Measurements from ENCODE around the gene METTL27. TPM values are rescaled to one million over a fixed set of nuclear protein-coding genes. Genes with fewer than 3 reads are reported as not detected.

The METTL27 gene
- total RNA-seq, 4 donors from 2014 or later, result 2.6 to 29.5 (median 5.1) TPM

DNA sequence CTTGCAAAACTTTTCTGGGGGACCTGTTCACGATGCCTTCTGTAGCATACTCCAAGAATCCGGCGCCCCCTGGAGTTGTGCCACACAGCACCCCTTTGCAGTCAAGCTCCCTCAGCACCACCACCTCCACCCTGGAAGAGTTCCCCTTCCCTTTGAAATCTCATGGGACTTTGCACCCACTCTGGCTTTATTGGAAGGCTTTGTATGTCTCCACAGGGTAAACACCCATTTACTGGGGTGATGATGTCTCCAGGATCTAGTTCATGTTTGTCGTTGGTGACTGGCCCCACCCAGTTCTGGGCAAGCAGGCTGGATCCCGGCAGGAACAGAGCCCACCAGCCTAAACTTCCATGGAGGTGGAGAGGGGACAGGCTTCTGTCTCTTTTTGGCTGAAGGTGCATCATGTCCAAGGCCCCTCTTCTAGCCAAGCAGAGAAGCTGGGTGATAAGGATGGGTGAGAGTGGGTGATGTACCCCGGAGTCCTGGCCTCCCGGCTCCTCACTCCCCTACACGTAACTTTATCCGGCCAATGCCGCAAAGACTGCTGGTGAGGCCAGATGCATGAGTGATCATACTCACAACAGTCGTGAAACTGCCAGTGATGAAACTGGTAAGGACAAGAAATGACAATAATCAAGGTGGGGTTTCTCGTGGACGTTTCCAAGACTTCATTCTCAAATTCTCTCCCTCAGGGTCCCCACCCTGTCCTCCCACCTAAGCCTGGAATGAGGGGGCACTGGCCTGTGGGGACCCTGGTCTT is 12.2 kb downstream of the METTL27 start:
- in situ Hi-C loops (cut with MboI; ENCODE audit: low pct_ligation_motif_present in 1 of 4, low pct_unique_long_range_greater_than_20kb in 1 of 4, low sequenced_read_pairs in 3 of 4) (no loop called here), intact Hi-C loops (cut with DNase I; ENCODE audit: low total_unique reads) (no loop called here)
- Histone ChIP-seq H3K4me3 (peak overlapping the region in 3 of 4 donors; percentile 21 to 62 (median 56)), H3K4me1 (peaks cover 15 to 53% (median 37%) of the 10 kb centered on the region in 4 donors), H3K27ac (peak overlapping the region; percentile 87 to 98 (median 93)), H3K27me3 (no peaks in the 10 kb centered on the region), H3K36me3 (no peaks in the 10 kb centered on the region), H3K9me3 (no peaks in the 10 kb centered on the region)
- WGBS, 2 donors (ENCODE audit: low coverage in 1 of 2), result 29 to 66% methylated on average over 2 to 13 of the region's 13 CpGs
- DNase-seq, result peak; percentile 81
- TF ChIP-seq POLR2A (IDR thresholded peaks at IDR 0.05) (peak; percentile 92), POLR2AphosphoS5 (IDR thresholded peaks at IDR 0.05) (peak; percentile 89 to 91 (median 91)), CTCF (IDR thresholded peaks at IDR 0.05) (peak in 1 of 5 experiments; percentile 56), EP300 (IDR thresholded peaks at IDR 0.05; ENCODE audit: low read depth) (peak; percentile 83)

GRCh38 chr7:73829505-73829904 is 12.8 kb downstream of the METTL27 start:
- in situ Hi-C loops (cut with MboI; ENCODE audit: low pct_ligation_motif_present in 1 of 4, low pct_unique_long_range_greater_than_20kb in 1 of 4, low sequenced_read_pairs in 3 of 4) (no loop called here), intact Hi-C loops (cut with DNase I; ENCODE audit: low total_unique reads) (no loop called here)
- Histone ChIP-seq H3K27me3 (no peaks in the 10 kb centered on the region), H3K27ac (peak overlapping the region; percentile 87 to 98 (median 93)), H3K4me3 (peak overlapping the region in 2 of 4 donors; percentile 56 to 62), H3K9me3 (no peaks in the 10 kb centered on the region), H3K4me1 (peaks cover 15 to 56% (median 37%) of the 10 kb centered on the region in 4 donors), H3K36me3 (no peaks in the 10 kb centered on the region)
- 0 to 25% methylated on average over 2 to 7 of the region's 7 CpGs for WGBS, 2 donors (ENCODE audit: low coverage in 1 of 2)
- TF ChIP-seq CTCF (IDR thresholded peaks at IDR 0.05) (no peak), EP300 (IDR thresholded peaks at IDR 0.05; ENCODE audit: low read depth) (no peak), POLR2AphosphoS5 (IDR thresholded peaks at IDR 0.05) (no peak), POLR2A (IDR thresholded peaks at IDR 0.05) (no peak)
- peak; percentile 59 for DNase-seq

DNA sequence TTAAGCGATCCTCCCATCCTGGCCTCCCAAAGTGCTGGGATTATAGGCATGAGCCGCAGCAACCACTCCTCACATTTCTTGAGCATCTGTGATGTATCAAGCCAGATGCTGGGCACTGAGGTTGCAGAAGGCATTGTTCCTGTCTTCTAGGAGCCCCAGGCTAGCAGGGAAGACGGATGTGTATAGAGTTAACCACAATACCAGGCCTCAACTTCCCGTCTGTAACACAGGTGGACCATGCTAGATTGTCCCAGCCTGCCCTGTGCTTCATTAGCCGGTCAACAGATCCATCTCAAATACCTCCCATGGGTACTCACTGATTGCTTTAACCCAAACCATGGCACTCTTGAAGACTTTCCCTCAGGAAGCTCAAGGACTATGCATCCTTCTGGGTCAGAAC is 13.3 kb downstream of the METTL27 start:
- Histone ChIP-seq H3K36me3 (no peaks in the 10 kb centered on the region), H3K27ac (peak overlapping the region; percentile 87 to 98 (median 93)), H3K27me3 (no peaks in the 10 kb centered on the region), H3K4me1 (peaks cover 17 to 59% (median 37%) of the 10 kb centered on the region in 4 donors), H3K9me3 (no peaks in the 10 kb centered on the region), H3K4me3 (peak overlapping the region in 2 of 4 donors; percentile 56 to 62)
- in situ Hi-C loops (cut with MboI; ENCODE audit: low pct_ligation_motif_present in 1 of 4, low pct_unique_long_range_greater_than_20kb in 1 of 4, low sequenced_read_pairs in 3 of 4) (no loop called here), intact Hi-C loops (cut with DNase I; ENCODE audit: low total_unique reads) (no loop called here)
- no peak for DNase-seq
- 48 to 100% methylated on average over 1 to 5 of the region's 5 CpGs for WGBS, 2 donors (ENCODE audit: low coverage in 1 of 2)
- TF ChIP-seq POLR2A (IDR thresholded peaks at IDR 0.05), result no peak
- no peak for TF ChIP-seq POLR2AphosphoS5 (IDR thresholded peaks at IDR 0.05)
- TF ChIP-seq EP300 (IDR thresholded peaks at IDR 0.05; ENCODE audit: low read depth), result no peak
- TF ChIP-seq CTCF (IDR thresholded peaks at IDR 0.05), result no peak

DNA sequence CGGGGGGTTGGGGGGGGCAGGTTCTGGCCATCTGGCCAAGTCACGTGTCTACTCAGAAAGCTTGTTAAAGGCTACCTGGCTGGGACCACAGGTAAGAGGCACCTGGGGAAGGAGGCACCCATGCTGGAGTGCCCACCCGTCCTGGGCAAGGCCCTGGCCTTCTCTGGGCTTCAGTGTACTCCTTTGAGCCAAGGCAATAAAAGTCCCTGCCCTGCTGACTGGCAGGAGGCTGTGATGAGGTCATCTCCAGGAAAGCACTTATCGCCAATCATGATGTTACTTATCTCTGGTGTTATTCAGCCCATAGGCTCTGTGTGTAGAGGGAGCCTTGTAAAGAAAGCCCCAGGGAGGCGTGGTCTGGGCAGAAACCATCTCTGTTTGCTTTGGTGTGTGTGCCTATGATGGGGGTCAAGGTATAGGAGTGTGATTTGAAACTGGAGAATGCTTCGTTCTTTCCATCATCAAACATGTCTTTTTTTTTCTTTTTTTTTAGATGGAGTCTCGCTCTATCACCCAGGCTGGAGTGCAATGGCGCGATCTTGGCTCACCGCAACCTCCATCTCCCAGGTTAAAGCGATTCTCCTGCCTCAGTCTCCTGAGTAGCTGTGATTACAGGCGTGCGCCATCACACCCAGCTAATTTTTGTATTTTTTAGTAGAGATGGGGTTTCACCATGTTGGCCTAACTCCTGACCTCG is 14.1 kb downstream of the METTL27 start:
- in situ Hi-C loops (cut with MboI; ENCODE audit: low pct_ligation_motif_present in 1 of 4, low pct_unique_long_range_greater_than_20kb in 1 of 4, low sequenced_read_pairs in 3 of 4), result no loop called here
- Histone ChIP-seq H3K4me1 (peaks cover 18 to 60% (median 41%) of the 10 kb centered on the region in 4 donors), H3K9me3 (no peaks in the 10 kb centered on the region), H3K27me3 (no peaks in the 10 kb centered on the region), H3K4me3 (peak overlapping the region in 1 of 4 donors; percentile 56), H3K36me3 (no peaks in the 10 kb centered on the region), H3K27ac (peak overlapping the region; percentile 87 to 98 (median 93))
- WGBS, 2 donors (ENCODE audit: low coverage in 1 of 2), result 32 to 35% methylated on average over 5 to 13 of the region's 14 CpGs
- no peak for TF ChIP-seq CTCF (IDR thresholded peaks at IDR 0.05)
- TF ChIP-seq EP300 (IDR thresholded peaks at IDR 0.05; ENCODE audit: low read depth), result peak; percentile 54
- peak; percentile 60 to 91 (median 84) for TF ChIP-seq POLR2AphosphoS5 (IDR thresholded peaks at IDR 0.05)
- TF ChIP-seq POLR2A (IDR thresholded peaks at IDR 0.05), result peak; percentile 84
- intact Hi-C loops (cut with DNase I; ENCODE audit: low total_unique reads), result no loop called here
- peak; percentile 86 for DNase-seq

Data from transverse colon (tissue), 4 donors.